ENCODE data around the gene PLXNA4. TPM values are rescaled to one million over a fixed set of nuclear protein-coding genes. Genes with fewer than 3 reads are reported as not detected.
A peak's percentile ranks its signal among the peaks of the same experiment; 100 is the strongest.

Gene PLXNA4
- total and polyA plus RNA-seq, 10 donors, result 0.15 to 14.7 (median 8.7) TPM

DNA sequence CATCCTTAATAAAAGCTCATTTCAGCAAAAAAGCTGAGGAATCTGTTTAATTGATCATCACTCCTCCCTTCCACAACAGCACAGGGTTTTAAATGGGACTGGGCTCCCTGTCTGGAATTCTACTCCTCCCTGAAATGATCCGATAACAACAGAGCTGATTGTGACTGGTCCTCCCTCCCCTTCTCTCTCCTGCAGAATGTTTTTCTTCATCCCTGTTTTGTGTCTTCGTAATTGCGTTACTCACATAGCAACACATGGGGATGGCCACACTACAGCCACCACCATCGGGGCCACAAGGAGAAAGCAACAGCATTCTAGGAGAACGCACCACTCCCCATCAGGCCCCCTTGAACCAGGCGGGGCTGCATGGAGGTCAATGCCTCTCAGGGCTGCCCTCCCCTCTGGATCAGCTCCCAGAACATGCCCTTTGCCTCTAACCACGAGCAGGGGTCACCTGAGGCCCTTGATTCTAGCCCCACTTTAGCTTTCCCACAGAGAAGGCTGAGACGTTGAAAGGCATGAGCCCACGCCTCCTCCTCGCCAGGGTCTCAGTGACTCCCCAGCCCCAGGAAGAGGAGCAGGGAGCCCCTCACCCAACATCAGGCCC is 152.6 kb downstream of the PLXNA4 start:
- Histone ChIP-seq H3K4me3 (no peak overlapping the region), H3K4me1 (peaks cover 0 to 23% (median 0%) of the 10 kb centered on the region in 6 donors), H3K27me3 (replicated peaks in 1 of 7) (peaks cover 0 to 8% (median 0%) of the 10 kb centered on the region in 7 donors), H3K9me3 (no peaks in the 10 kb centered on the region), H3K27ac (no peak overlapping the region), H3K36me3 (no peaks in the 10 kb centered on the region)
- TF ChIP-seq POLR2A (IDR thresholded peaks at IDR 0.05) (no peak), POLR2AphosphoS5 (IDR thresholded peaks at IDR 0.05) (peak in 1 of 3 donors; percentile 42)
- DNase-seq, result no peak
- 68 to 79% (median 78%) methylated on average over 8 to 10 of the region's 10 CpGs for WGBS, 5 donors
- intact Hi-C loops (cut with DNase I; ENCODE audit: low total_unique reads), result no loop called here

DNA sequence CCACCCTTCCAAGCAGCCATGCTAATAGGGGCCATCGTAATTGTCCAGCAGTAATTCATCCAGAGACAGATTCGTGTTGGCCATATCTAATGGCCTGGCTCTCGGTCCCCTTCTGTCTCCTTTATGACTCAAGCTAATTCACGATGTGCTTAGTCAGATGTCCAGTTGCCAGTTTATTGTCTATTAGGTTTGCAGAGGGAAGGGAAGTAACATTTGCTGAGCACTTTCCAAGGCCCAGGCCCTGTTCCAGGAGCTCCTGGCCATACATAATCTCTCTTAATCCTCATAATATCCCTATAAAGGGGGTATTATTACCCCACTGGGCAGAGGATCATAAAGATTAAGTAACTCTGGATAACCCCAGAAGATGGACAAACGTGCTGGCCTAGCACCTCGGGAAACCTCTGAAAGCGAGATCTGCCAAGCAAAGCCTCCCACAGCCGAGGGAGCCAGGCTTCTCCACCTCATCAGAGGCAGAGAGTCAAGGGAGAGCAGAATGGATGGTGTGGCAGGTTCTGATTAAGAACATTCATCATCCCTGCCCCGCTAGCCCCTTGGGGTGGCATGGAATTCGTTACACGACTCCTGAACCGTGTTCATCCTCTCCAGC is 153.7 kb downstream of the PLXNA4 start:
- no peaks in the 10 kb centered on the region for H3K9me3 ChIP-seq
- peaks cover 0 to 24% (median 0%) of the 10 kb centered on the region in 6 donors for H3K4me1 ChIP-seq
- TF ChIP-seq POLR2AphosphoS5 (IDR thresholded peaks at IDR 0.05) (no peak), POLR2A (IDR thresholded peaks at IDR 0.05) (no peak)
- TF ChIP-seq, protein P1, sequence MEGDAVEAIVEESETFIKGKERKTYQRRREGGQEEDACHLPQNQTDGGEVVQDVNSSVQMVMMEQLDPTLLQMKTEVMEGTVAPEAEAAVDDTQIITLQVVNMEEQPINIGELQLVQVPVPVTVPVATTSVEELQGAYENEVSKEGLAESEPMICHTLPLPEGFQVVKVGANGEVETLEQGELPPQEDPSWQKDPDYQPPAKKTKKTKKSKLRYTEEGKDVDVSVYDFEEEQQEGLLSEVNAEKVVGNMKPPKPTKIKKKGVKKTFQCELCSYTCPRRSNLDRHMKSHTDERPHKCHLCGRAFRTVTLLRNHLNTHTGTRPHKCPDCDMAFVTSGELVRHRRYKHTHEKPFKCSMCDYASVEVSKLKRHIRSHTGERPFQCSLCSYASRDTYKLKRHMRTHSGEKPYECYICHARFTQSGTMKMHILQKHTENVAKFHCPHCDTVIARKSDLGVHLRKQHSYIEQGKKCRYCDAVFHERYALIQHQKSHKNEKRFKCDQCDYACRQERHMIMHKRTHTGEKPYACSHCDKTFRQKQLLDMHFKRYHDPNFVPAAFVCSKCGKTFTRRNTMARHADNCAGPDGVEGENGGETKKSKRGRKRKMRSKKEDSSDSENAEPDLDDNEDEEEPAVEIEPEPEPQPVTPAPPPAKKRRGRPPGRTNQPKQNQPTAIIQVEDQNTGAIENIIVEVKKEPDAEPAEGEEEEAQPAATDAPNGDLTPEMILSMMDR (IDR thresholded peaks at IDR 0.05 in 8 of 11, conservative IDR thresholded peaks at IDR 0.05 in 3 of 11), result no peak
- no peaks in the 10 kb centered on the region for H3K36me3 ChIP-seq
- H3K27me3 ChIP-seq (replicated peaks in 1 of 7), result peaks cover 0 to 8% (median 0%) of the 10 kb centered on the region in 7 donors
- H3K27ac ChIP-seq, result no peak overlapping the region
- 84 to 89% (median 85%) methylated on average over 12 of the region's 12 CpGs for WGBS, 5 donors
- no peak overlapping the region for H3K4me3 ChIP-seq
- intact Hi-C loops (cut with DNase I; ENCODE audit: low total_unique reads), result no loop called here
- DNase-seq, result peak; percentile 37

DNA sequence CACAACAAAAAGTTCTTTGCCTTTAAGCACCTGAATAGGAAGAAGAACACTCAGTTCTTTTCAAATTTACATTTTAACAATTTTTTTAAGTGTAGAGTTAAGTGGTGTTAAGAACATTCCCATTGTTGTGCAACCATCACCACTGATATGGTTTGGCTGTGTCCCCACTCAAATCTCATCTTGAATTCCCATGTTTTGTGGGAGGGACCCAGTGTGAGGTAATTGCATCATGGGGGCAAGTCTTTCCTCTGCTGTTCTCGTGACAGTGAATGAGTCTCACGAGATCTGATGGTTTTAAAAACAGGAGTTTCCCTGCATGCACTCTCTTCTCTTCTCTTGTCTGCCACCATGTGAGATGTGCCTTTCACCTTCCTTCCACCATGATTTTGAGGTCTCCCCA is 155.7 kb downstream of the PLXNA4 start:
- Histone ChIP-seq H3K4me3 (no peak overlapping the region), H3K27me3 (replicated peaks in 1 of 7) (peaks cover 0 to 4% (median 0%) of the 10 kb centered on the region in 7 donors), H3K9me3 (no peaks in the 10 kb centered on the region), H3K4me1 (peaks cover 0 to 21% (median 0%) of the 10 kb centered on the region in 6 donors), H3K36me3 (no peaks in the 10 kb centered on the region), H3K27ac (no peak overlapping the region)
- intact Hi-C loops (cut with DNase I; ENCODE audit: low total_unique reads), result no loop called here
- DNase-seq, result no peak
- 71 to 87% (median 75%) methylated on average over 2 of the region's 2 CpGs for WGBS, 5 donors
- TF ChIP-seq, protein P1 (IDR thresholded peaks at IDR 0.05 in 8 of 11, conservative IDR thresholded peaks at IDR 0.05 in 3 of 11), result no peak
- TF ChIP-seq POLR2AphosphoS5 (IDR thresholded peaks at IDR 0.05) (no peak), POLR2A (IDR thresholded peaks at IDR 0.05) (no peak)

DNA sequence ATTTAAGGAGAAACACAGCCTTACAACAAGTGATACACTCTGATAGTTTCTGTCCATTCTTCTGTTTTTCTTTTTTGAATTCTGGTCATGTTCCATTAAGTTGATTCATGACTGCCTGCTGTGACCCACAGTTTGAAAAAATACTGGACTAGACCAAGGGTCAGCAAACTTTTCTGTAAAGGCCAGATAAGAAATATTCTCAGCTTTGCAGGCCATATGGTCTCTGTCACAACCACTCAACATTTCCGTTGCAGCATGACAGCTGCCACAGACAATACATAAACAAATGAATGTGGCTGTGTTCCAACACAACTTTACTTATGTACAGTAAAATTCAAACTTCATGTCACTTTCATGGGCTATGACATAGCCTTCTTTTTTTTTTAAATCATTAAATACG is 156.7 kb downstream of the PLXNA4 start:
- Histone ChIP-seq H3K4me3 (no peak overlapping the region), H3K9me3 (no peaks in the 10 kb centered on the region), H3K4me1 (peaks cover 0 to 21% (median 0%) of the 10 kb centered on the region in 6 donors), H3K36me3 (no peaks in the 10 kb centered on the region), H3K27ac (peak overlapping the region in 2 of 8 donors; percentile 27 to 34), H3K27me3 (replicated peaks in 1 of 7) (no peaks in the 10 kb centered on the region)
- WGBS, 5 donors, result 50 to 67% (median 60%) methylated on average over 2 of the region's 2 CpGs
- DNase-seq, result no peak
- TF ChIP-seq, protein P1 (IDR thresholded peaks at IDR 0.05 in 8 of 11, conservative IDR thresholded peaks at IDR 0.05 in 3 of 11), result no peak
- peak in 1 of 3 donors; percentile 76 for TF ChIP-seq POLR2AphosphoS5 (IDR thresholded peaks at IDR 0.05)
- intact Hi-C loops (cut with DNase I; ENCODE audit: low total_unique reads), result no loop called here
